ENCODE results near the gene KRT25. TPM values are rescaled to one million over a fixed set of nuclear protein-coding genes. Genes with fewer than 3 reads are reported as not detected.

Gene KRT25, protein sequence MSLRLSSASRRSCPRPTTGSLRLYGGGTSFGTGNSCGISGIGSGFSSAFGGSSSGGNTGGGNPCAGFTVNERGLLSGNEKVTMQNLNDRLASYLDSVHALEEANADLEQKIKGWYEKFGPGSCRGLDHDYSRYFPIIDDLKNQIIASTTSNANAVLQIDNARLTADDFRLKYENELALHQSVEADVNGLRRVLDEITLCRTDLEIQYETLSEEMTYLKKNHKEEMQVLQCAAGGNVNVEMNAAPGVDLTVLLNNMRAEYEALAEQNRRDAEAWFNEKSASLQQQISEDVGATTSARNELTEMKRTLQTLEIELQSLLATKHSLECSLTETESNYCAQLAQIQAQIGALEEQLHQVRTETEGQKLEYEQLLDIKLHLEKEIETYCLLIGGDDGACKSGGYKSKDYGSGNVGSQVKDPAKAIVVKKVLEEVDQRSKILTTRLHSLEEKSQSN
- total RNA-seq (2022) (not detected in 2 replicates), Bru-seq, nascent RNA (not detected), BruChase-seq, experiment 1, labeled RNA remaining after a 6-hour chase (not detected), BruChase-seq, experiment 2, labeled RNA remaining after a 2-hour chase (not detected)
- long read RNA-seq: 0 reads

GRCh38 chr17:40755231-40755630 lies at the start of gene KRT25:
KRT25 (minus strand) TSS chr17:40755331; CDS start chr17:40755271, 60 bp downstream.
- BruUV-seq (replicated peaks): no TSS peak
- no peak within 1 kb of the TSS for H3K27ac Mint-ChIP-seq (ENCODE audit: low read depth, unreplicated experiment)
- ChIA-PET CTCF (no interaction called here), POLR2A (no interaction called here)
- H3K36me3 Mint-ChIP-seq (ENCODE audit: insufficient read depth, unreplicated experiment): no peaks in the 10 kb centered on the region
- H3K9me3 Mint-ChIP-seq (ENCODE audit: unreplicated experiment): peaks cover 19% of the 10 kb centered on the region
- H3K4me1 Mint-ChIP-seq (ENCODE audit: insufficient read depth, unreplicated experiment): no peaks in the 10 kb centered on the region
- H3K27me3 Mint-ChIP-seq (ENCODE audit: insufficient read depth, unreplicated experiment): peaks cover 67% of the 10 kb centered on the region
- no peak within 1 kb of the TSS for H3K4me3 Mint-ChIP-seq (ENCODE audit: unreplicated experiment)
- TF ChIP-seq, protein P1, sequence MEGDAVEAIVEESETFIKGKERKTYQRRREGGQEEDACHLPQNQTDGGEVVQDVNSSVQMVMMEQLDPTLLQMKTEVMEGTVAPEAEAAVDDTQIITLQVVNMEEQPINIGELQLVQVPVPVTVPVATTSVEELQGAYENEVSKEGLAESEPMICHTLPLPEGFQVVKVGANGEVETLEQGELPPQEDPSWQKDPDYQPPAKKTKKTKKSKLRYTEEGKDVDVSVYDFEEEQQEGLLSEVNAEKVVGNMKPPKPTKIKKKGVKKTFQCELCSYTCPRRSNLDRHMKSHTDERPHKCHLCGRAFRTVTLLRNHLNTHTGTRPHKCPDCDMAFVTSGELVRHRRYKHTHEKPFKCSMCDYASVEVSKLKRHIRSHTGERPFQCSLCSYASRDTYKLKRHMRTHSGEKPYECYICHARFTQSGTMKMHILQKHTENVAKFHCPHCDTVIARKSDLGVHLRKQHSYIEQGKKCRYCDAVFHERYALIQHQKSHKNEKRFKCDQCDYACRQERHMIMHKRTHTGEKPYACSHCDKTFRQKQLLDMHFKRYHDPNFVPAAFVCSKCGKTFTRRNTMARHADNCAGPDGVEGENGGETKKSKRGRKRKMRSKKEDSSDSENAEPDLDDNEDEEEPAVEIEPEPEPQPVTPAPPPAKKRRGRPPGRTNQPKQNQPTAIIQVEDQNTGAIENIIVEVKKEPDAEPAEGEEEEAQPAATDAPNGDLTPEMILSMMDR (IDR thresholded peaks at IDR 0.05; ENCODE audit: unreplicated experiment): no peak
- intact Hi-C loops (cut with micrococcal nuclease): no loop called here
- DNase-seq (ENCODE audit: unreplicated experiment): no peak

DNA sequence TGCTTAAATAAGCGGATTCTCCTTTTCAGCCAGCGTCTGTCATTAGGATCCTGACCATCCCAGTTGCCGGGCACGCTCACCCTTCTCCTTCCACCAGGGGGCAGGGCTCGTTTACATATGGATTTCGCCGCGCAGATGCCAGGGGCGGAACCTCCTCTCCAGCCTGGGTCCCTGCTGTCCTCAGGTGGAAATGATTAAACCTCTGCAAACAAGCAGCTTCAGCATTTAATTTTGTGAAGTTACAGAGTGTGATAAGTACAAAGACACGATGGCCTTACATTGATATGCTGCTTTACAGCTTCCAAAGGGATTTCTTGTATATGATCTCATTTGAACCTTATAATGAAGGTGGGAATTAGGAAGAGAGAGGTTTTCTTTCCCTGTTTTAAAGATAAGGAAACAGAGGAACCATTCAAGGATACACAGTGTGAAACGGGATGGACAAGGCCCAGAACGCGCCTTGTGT lies 48.5 kb upstream of the KRT25 start:
- TF ChIP-seq, protein P1 (IDR thresholded peaks at IDR 0.05; ENCODE audit: unreplicated experiment): peak; percentile 86
- peaks cover 7% of the 10 kb centered on the region for H3K9me3 Mint-ChIP-seq (ENCODE audit: unreplicated experiment)
- DNase-seq (ENCODE audit: unreplicated experiment): peak; percentile 84
- no peak overlapping the region for H3K27ac Mint-ChIP-seq (ENCODE audit: low read depth, unreplicated experiment)
- no peaks in the 10 kb centered on the region for H3K27me3 Mint-ChIP-seq (ENCODE audit: insufficient read depth, unreplicated experiment)
- intact Hi-C loops (cut with micrococcal nuclease): loop anchor here (1.0 to 5.0 kb wide), 7 partner anchors 54 to 863 kb away; no protein-coding TSS in a partner anchor
- POLR2A ChIA-PET: interaction anchor here (0.6 to 1.8 kb wide), 9 partner anchors 15 to 178 kb away, joined by 3 to 8 read pairs (median 3); no protein-coding TSS in a partner anchor
- no peaks in the 10 kb centered on the region for H3K36me3 Mint-ChIP-seq (ENCODE audit: insufficient read depth, unreplicated experiment)
- no TSS peak for BruUV-seq (replicated peaks)
- CTCF ChIA-PET: interaction anchor here (0.5 to 2.8 kb wide), 16 partner anchors 24 to 865 kb away, joined by 3 to 16 read pairs (median 4); no protein-coding TSS in a partner anchor
- no peak overlapping the region for H3K4me3 Mint-ChIP-seq (ENCODE audit: unreplicated experiment)
- no peaks in the 10 kb centered on the region for H3K4me1 Mint-ChIP-seq (ENCODE audit: insufficient read depth, unreplicated experiment)

- CTCF ChIA-PET: interaction anchor here (0.7 to 0.9 kb wide), 2 partner anchors 10 to 749 kb away, joined by 3 read pairs; no protein-coding TSS in a partner anchor
- POLR2A ChIA-PET: no interaction called here
- TF ChIP-seq, protein P1 (IDR thresholded peaks at IDR 0.05; ENCODE audit: unreplicated experiment): no peak
- Mint-ChIP-seq H3K9me3 (ENCODE audit: unreplicated experiment) (peaks cover 7% of the 10 kb centered on the region), H3K36me3 (ENCODE audit: insufficient read depth, unreplicated experiment) (no peaks in the 10 kb centered on the region), H3K4me3 (ENCODE audit: unreplicated experiment) (no peak overlapping the region), H3K4me1 (ENCODE audit: insufficient read depth, unreplicated experiment) (no peaks in the 10 kb centered on the region), H3K27me3 (ENCODE audit: insufficient read depth, unreplicated experiment) (peaks cover 5% of the 10 kb centered on the region), H3K27ac (ENCODE audit: low read depth, unreplicated experiment) (no peak overlapping the region)
- no TSS peak for BruUV-seq (replicated peaks)
- intact Hi-C loops (cut with micrococcal nuclease): loop anchor here (5.0 kb wide), 1 partner anchor 746 kb away; no protein-coding TSS in a partner anchor
- DNase-seq (ENCODE audit: unreplicated experiment): no peak
These were observed 46.0 kb upstream of the KRT25 start for GRCh38 chr17:40801157-40801556.

DNA sequence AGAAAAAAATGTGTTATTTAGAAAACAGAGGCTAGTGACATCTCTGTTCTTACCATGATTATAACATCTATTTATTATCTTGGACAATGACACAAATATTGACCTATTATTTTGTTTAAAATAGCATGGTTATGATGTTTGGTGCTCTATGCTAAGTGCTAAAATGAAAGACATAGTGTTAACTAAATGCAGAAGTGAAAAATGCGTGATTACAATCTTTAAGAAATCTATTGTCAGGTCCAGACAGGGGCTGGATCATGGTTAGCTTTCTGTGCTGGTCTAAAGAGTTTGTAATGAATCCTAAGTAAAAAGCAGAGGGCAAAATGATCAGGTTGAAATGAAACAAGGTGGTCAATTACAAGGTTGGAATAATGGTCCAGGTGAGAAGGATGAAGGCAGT lies 45.2 kb upstream of the KRT25 start:
- BruUV-seq (replicated peaks): no TSS peak
- Mint-ChIP-seq H3K9me3 (ENCODE audit: unreplicated experiment) (peaks cover 6% of the 10 kb centered on the region), H3K4me3 (ENCODE audit: unreplicated experiment) (no peak overlapping the region), H3K4me1 (ENCODE audit: insufficient read depth, unreplicated experiment) (no peaks in the 10 kb centered on the region), H3K27me3 (ENCODE audit: insufficient read depth, unreplicated experiment) (peaks cover 12% of the 10 kb centered on the region), H3K36me3 (ENCODE audit: insufficient read depth, unreplicated experiment) (no peaks in the 10 kb centered on the region), H3K27ac (ENCODE audit: low read depth, unreplicated experiment) (no peak overlapping the region)
- DNase-seq (ENCODE audit: unreplicated experiment): no peak
- intact Hi-C loops (cut with micrococcal nuclease): loop anchor here (5.0 kb wide), 1 partner anchor 747 kb away; no protein-coding TSS in a partner anchor
- ChIA-PET CTCF (interaction anchor here (0.6 kb wide), 1 partner anchor 484 kb away, joined by 3 read pairs; no protein-coding TSS in a partner anchor), POLR2A (no interaction called here)
- TF ChIP-seq, protein P1 (IDR thresholded peaks at IDR 0.05; ENCODE audit: unreplicated experiment): no peak
